Inferior parietal cortex (tissue), 1 donor: ENCODE data around the gene FASLG.

Experiments used
- DNase-seq: peaks from one replicate; pipeline ENCODE4 v3.0.0-alpha.2; 2016; ENCODE audit errors: extremely low spot score

Gene FASLG

DNA sequence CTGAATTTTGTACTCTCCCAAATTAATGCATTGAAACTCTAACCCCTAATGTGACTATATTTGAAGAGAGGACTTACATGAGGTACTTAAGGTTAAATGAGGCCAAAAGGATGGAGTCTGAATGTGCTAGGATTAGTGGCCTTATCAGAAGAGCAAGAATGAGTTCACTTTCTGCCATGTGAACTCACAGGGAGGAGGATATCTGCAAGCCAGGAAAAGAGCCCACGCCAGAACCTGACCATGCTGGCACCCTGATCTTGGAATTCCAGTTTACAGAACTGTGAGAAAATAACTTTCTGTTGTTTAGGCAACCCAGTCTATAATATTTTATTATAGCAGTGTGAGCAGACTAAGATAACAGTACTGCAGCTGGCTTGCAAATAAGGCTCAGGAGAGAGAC is 12.2 kb upstream of the FASLG start:
- DNase-seq = no peak

DNA sequence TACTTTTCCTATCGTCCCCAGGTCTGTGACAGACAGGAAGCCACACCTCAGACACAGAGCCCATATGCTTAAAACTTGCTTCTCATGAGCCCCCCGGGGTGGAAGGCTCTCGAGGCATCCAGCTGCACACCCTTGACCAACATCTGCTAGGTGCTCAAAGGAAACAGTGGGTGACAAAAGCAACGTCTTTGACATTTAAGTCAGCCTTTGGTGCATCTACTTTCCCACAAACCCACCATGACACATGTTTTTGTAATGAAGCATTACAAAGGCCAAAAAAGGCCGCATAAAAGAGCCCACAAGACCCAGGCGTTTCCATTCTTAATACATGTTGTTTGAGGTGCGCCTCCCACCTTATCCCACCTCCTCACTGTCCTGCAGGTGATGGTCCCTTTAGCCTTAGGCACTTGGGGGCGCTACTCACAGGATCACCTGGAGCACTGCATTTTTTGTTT is 11.8 kb upstream of the FASLG start:
- DNase-seq = no peak

DNA sequence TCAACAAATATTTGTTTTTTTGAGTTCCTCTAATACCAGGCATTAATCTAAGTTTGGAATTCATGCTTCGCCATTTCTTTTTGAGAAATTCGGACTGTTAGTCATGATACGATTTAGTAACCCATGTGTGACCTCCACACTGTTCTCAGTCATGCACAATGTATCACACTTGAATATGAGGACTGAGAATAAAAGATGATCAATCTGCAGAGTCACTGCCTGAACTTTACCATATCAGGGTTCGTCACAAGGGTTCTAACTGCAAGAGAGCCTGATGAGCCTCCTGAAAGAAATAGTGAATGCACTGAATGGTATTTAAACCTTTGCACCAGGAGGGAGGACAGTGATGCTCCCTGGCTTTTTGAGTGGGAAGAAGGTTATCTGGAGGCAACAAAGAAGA is 10.9 kb upstream of the FASLG start:
- DNase-seq = no peak

DNA sequence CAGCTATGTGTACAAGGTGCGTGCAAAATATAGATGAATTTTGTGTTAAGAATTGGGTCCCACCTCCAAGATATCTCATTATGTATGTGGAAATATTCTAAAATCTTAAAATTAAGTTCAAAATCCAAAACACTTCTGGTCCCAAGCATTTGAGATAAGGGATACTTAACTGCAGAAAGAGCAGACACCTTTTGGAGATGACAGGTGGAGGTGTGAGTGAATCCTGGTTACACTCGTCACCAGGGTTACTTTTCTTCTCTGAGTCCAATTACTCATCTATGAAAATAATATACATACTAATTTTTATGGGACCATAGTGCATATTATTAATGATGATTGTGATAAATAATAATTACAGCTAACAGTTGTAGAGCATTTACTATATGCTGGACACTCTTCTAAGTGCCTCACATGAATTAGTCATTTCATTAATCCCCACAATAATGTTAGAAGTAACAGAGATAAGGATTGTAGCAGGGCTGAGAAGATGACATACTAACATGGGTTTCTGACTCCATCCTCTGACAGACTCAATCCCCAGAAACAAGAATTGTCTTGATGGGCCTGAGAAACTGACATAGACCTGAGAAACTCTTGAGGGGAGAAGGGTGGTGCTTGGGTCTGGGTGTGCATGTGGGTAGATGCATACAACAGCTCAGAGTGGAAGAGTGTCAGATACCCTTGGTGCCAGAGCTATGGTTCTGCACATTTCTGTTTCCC is 8.3 kb upstream of the FASLG start:
- DNase-seq = no peak

DNA sequence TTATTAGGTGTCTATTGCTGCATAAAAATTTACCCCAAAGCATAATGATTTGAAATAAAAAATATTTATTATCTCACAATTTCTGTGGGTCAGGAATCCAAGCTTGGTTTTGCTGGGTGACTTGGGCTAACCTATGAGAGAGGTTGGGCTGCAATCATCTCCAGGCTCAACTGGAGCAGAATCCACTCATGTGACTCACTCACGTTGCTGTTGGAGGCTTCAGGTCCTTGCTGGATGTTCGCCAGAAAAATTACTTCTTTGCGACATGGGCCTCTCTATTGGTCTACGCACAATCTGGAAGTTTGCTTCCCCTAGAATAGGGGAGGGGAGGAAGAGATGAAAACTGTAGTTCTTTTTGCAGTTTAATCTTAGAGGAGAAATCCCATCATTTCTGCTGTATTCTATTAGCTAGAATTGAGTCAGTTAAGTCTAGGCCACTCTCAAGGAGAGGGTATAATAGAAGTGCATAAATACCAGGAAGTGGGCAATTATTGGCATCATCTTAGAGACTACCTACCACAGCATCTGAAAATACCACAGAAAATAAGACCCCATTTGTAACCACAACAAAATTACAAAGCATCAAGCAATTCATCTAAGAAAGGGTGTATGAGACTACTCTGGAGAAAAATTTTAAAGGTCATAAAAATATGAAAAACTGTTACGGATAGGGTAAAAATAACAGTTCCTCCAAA is 5.7 kb upstream of the FASLG start:
- DNase-seq = no peak

DNA sequence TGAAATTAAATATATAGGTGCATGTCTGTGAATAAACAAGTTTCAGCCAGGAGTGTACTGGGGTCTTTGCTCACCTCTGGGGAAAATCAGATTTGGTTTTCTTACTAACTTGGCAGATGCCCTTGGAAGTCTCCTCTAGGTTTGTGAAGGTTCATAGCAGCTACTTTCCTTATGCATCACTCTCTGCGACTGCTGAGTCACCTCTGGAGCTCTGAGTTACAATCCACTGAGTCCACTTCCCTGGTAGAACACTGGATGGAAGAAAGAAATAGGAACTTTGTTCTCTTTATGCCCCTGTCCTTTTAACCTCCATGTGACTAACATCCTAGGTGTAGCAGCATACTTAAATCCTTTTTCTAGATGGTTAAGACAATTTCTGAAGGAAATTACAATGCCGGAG is 4.4 kb upstream of the FASLG start:
- no peak for DNase-seq

DNA sequence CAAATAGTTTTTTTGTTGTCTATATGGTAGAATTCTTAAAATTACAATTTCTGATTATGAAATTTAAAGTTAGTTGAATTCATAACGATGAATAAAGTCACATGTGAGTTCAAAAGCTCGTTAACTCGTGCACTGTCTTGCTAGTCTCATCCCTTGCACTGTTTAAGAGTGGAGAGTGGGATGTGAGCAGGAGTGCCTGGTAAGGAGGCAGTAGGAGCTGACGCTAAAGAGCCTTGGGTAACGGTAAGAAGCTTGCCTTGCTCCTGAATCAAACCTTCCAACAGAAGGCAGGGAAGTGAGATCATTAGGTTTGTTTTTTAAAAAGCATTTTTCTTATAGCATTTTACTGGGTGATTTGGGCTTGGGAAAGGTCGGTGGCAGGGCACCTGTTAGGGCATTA is 2.3 kb upstream of the FASLG start:
- no peak for DNase-seq

DNA sequence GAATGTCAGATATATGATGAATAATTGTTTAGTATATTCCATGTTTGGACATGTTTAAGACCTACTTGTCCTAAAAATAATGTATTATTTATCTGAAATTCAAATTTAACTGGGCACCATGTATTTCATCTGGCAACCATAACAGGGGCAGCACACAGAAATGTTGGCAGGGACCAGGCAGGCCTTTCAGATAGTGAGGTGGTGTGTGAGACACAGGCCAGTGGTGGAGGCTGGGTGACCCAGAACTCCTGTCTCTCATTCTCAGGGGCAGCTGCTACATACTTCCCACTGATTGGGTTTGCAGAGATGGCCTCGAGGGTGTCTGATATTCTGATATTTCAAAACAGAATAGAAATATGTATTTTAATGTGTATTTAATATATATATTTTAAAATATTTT is 1.3 kb upstream of the FASLG start:
- DNase-seq = no peak

DNA sequence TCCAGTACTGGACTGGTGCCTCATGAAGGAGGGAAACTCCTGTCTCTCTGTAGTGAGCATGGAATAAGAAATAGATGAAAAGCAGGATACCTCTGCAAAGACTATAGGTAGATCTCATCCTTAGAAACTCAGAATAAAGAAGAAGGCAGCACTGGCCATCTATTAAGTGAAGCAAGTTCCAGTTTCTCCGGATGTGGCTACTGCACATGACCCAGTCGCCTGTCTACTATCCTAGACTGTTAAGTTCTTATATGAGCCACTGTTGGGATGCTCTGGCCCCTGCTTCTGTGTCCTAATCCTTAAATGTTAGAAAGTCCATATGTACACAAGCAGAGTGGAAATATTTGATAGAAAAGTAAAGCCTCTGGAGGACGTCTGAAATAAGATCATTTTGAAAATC is 2.2 kb downstream of the FASLG start:
- DNase-seq = no peak

DNA sequence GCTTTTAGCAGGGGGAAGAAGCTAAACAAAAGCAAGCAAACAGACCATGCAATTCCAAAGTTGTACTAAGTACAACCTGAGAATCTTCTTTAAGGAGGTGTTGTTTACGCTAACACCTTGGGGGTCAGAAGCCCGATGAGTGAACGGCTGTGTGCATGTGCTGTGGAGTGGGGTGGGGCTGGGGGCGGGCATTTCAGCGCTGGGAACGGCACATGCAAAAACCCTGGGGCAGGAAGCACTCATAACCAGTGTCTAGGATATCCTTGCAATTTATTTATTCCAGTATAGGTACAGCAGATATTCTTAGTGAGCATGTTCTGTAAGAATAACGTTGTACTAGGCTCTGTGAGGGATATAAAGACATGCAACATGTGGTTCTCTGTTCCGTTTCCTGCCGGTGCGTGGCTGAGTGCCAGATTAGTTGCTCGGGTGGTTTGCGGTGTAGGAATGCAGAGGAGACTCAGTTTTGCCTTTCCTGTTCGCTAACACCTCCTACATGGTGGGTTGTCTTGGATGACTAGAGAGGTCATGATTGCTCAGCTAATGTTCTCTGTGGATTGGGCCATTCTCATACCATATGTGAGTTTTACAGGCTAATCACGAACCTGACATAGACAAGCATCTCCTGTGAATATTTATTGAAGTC is 3.7 kb downstream of the FASLG start:
- DNase-seq = no peak

DNA sequence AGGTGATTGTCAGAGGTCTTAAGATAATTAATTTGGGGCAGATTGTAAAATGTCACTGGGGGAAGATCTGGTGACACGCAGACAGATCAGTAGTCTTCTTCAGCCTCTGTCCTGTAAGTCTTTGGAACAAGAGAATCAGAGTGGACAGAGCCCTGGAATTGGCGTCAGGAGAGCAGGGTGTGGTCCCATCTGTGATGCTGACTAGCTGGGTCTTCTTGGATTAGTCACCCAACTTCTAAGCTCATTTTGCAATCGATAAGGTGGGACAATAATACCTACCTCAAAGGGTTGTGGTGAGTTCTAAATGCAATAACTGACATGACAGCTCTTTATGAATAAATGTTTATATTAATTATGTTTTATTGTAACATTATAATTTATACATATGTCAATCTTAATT is 4.8 kb downstream of the FASLG start:
- DNase-seq = no peak

DNA sequence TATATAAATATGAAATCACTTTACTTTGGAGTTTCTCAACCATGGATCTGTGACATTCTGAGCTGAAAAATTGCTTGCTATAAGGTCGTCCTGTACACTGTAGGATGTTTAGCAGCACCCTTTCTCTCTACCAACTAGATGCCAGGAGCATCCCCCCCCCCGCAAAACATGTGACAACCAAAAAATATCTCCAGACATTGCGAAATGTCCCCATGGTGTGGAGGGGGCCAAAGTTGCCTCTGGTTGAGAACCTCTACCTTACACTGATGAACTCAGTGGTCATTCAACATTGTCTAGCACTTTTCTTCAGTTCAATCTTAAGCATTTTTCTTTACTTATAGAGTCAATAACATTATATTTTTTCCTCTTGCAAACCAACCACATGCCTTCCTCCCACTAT is 9.2 kb downstream of the FASLG start:
- no peak for DNase-seq

DNA sequence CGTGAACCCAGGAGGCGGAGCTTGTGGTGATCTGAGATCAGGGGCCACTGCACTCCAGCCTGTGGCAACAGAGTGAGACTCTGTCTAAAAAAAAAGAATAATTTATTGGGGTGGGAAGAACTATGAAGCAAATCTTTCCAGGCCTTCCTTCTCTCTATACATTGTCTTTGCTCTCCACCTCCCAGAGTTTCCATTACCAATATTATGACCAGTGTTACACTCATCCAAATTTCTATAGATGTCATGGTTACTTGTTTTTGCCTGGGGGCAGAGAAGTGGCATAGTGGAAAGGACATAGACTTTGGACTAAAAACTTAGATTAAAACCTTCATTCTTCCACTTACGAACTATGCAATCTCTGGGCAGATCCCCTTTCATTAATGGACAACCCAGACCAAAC is 10.1 kb downstream of the FASLG start:
- no peak for DNase-seq

DNA sequence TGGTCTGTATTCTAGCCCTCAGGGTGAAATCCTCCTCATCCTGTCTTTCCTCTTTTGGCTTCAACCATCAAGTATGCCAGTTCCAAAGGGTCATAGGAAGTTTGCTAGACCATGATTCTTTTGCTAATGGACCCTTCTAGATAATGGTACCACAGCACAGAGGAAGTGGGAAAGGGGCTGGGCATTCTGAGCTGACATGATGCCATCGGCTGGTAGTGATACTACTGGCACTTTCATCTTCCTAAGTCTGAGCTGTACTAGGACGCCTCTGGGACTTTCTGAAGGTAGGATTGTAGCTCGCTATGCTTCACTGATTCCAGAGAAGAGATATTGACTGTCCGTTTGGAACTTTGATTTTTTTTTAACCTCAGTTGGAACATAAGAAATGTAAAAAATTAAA is 11.4 kb downstream of the FASLG start:
- no peak for DNase-seq

DNA sequence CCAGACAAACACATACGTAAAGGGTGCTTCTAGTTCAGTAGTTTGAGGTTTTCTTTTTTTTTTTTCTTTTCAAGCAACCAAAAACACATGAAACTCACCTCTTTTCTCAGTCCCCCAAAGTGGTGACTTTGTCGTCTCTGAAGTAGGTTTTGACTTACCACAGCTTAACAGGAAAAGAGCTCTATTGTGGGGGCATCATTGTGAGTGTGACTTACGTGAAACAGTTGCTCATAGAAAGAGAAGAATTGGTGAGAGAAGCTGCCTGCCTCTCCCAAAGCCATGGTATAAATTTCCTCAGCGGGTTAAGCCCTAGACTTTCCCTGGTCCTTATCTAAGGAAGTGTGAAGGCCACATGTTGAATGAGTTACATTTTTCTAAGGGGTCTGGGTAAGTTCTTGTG is 11.9 kb downstream of the FASLG start:
- no peak for DNase-seq

DNA sequence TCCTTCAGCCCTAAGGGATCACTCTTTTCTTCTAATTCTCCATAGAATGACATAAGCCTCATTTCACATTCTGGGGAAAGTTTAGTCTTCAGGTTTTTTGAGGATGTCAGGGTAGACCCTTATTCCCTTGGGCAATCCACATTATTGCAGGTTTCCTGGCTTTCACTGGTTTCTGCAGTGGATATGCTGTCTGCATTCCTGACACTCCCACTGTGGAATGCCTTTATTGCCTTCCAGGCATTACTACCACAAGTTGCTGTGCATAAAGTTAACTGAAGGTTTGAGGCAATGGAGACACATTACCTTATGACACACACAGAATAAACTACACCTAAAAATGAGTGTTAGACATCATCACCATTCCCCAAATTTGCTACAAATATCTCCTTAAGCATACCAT is 12.7 kb downstream of the FASLG start:
- DNase-seq = no peak

DNA sequence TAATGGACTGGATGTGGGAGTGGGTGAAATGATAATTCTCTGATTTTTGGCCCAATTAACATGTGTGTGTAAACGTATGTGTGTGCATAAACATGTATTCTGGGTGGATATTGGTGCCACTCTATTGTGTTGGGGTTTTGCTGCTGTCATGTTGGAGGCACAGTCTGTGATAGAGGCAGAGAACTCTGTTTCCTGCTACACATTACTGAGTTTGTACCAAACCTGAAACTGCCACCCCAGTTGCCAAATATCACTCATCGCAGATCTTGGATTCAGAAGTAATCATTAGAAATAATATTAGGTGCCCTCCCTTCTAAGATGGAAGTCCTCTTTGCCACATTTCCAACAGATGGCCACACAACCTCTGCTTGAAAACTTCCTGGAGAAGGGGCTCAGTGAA is 13.8 kb downstream of the FASLG start:
- no peak for DNase-seq

DNA sequence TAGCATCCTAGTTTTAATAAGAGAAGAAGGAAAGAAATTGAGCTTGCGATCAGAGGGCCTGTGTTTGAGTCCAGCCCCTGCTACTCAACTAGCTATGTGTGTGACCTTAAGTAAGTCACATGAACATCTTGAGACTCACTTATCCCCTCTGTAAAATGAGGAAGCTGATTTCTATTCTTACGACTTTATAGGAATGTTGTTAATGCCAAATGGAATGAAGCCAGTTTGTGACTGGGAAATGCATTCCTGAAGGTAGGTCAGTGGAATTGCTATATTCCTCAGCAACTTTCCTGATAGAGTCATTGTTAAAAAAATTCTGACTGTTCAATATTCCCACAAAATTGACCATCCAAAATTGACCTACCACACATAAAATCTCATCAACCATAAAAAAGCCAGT is 14.9 kb downstream of the FASLG start:
- DNase-seq = no peak

DNA sequence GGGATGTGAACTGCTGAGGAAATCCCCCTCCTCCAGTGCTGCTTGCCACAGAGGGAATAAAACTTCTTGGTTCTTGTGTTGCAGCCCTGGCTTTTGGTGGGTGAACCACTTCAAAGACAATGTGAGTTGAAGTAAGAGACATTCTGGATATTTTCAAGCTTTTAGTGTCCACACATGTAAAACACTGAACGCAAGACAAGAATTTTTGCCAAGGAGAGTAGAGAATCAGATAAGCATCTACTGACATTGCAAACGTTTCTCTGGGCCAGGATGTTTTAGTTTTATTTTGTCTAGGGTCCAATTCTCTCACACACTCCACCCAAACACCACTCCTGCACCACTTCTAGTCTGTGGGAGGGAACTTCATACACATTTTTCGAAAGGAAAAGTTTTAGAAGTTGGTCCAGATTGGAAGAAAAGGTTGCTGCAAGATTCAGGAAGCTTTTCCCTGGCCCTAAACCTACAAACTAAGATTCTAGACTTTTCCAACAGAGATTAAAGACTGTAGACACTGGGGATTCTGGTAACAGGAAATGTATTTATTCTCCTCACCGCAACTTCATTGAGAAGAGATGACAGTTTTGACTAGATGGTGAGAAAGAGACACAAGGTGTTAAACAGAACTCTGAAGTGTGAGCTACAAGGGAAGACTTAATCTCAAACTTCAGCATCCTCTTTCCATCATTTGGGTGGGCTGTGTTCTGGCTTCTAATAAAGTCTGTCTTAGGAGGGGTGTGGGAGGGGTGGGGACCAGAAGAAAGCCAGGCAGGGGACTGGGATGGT is 16.1 kb downstream of the FASLG start:
- DNase-seq = no peak

DNA sequence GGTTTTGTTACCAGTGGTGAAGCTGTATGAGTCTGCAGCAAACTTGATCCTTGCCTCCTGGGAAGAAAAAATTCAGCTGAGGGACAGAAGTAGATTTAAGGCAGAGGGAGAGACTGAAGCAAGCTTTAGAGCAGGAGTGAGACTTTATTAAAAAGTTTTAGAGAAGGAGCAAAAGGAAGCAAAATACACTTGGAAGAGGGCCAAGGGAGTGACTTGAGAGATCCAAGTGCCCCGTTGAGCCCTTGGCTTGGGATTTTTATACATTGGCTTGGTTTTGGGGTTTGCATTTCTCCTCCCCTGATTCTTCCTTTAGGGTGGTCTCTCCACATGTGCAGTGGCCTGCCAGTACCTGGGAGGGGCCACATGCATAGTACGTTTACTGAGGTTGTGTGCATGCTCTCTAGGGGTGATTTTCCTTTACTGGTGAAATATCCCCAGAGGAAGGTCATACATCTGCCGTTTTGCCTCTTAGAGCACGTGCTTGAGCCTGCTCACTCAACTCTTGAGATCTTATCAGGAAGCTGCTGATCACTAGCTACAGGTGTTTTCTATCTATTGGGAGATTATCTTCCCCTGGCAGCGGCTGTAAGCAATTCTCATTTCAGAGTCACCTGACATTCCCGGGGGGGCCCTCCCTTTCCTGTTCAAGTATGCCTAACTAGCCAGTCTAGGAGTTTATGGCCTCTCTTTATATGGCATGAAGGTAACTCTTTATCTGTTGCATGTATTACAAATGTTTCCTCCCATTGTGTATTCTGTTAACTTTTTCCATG is 20.3 kb downstream of the FASLG start:
- no peak for DNase-seq

DNA sequence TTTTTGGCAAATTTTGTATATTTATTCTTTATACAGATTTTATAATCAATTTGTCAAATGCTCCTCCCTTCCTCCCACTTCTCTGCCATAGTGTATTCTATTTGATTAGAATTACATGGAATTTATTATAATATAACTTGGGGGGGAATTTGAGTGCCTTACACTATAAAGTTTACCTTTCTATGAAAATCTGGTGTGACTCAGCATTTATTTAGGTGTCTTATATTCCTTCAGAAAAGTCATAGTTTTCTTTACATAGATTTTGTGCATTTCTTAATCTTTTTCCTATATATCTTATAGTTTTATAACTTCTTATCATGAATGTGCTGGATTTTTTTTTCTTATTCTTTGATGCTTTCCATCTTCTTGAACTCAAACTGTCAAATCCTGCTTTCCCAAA is 21.3 kb downstream of the FASLG start:
- no peak for DNase-seq
